GM18511 (cell line): ENCODE measurements around the gene OR2T5.
A peak's percentile ranks its signal among the peaks of the same experiment; 100 is the strongest.
"Not testable (repeated sequence)": the region's sequence is repeated elsewhere in the genome, so short reads cannot be mapped to it uniquely, and the experiment has no call there.

Experiments used
- ATAC-seq: cut with Tn5 transposase; IDR thresholded peaks from one replicate; pipeline ENCODE4 v1.9.1; 2021; ENCODE audit warnings: mild to moderate bottlenecking, moderate library complexity; ENCODE audit not compliant: unreplicated experiment

The OR2T5 gene

GRCh38 chr1:248500305-248501035, 12.1 kb downstream of the OR2T5 start:
- ATAC-seq = not testable (repeated sequence)

GRCh38 chr1:248507773-248508172, 19.4 kb downstream of the OR2T5 start, which contains the start of gene OR2G6:
Gene OR2G6, plus strand, starts transcription at chr1:248508073. Its CDS starts 13,574 bp downstream, at chr1:248521647.
- ATAC-seq = not testable (repeated sequence)

- ATAC-seq = peak; percentile 52
These were observed 21.8 kb downstream of the OR2T5 start for GRCh38 chr1:248510217-248510616.

- ATAC-seq = no peak
These were observed 33.5 kb downstream of the OR2T5 start for GRCh38 chr1:248521856-248522255.

- not testable (repeated sequence) for ATAC-seq
These were observed 49.1 kb downstream of the OR2T5 start for GRCh38 chr1:248537449-248537848.
